Activated T-cell treated with anti-CD3 and anti-CD28 coated beads for 48 hours (primary cell): ENCODE results near the gene CAPZA1.

Experiments used
- DNase-seq: peaks from one replicate; pipeline ENCODE4 v3.0.0-alpha.2; 2020; ENCODE audit warnings: low read depth

The CAPZA1 gene

GRCh38 chr1:112715264-112716053, 95.8 kb downstream of the CAPZA1 start, which contains the start of gene PPM1J:
Gene PPM1J (minus strand): TSS chr1:112715332. CDS start chr1:112715301, 31 bp downstream.
- DNase-seq = peak; percentile 96

GRCh38 chr1:112716133-112716720, 96.6 kb downstream of the CAPZA1 start:
- peak; percentile 75 for DNase-seq

- DNase-seq = no peak
Observed at GRCh38 chr1:112717263-112717873, 97.7 kb downstream of the CAPZA1 start.

- peak; percentile 74 for DNase-seq
Observed at GRCh38 chr1:112718691-112719418, 99.2 kb downstream of the CAPZA1 start.

- no peak for DNase-seq
Observed at GRCh38 chr1:112719706-112720105, 100.1 kb downstream of the CAPZA1 start.

- DNase-seq = no peak
Observed at GRCh38 chr1:112720800-112721199, 101.2 kb downstream of the CAPZA1 start.
